HCT116 (cell line): Measurements from ENCODE around the gene TRIM59. TPM values are rescaled to one million over a fixed set of nuclear protein-coding genes. Genes with fewer than 3 reads are reported as not detected.
"Not testable (repeated sequence)": the region's sequence is repeated elsewhere in the genome, so short reads cannot be mapped to it uniquely, and the experiment has no call there.

Source experiments
- ATAC-seq: fragments of 200-7000 bp; cut with Tn5 transposase; 2 replicates; pipeline ENCODE4 v1.9.1; 2020; ENCODE audit warnings: mild to moderate bottlenecking, moderate library complexity
- BruUV-seq: library from RNA; stranded (reverse); fragments of 400-500 nt; replicated peaks from 2 replicates; lab custom pipeline; 2021; lab: Mats Ljungman, UMichigan
- CTCF ChIA-PET: fragments of 300-600 bp; sonication (Branson Sonifier 250); formaldehyde crosslinking; loops from one replicate; lab custom pipeline; 2021; ENCODE audit warnings: antibody characterized with exemption; lab: Charles Lee
- POLR2A ChIA-PET: fragments of 300-600, 350-600 bp; sonication (Branson Sonifier 250); formaldehyde crosslinking; loops from one replicate; lab custom pipeline; 2021; ENCODE audit warnings: antibody characterized with exemption; lab: Charles Lee
- RAD21 ChIA-PET, 2 experiments: fragments of 300-600 bp; sonication (Branson Sonifier 250); formaldehyde crosslinking; loops; one replicate each; lab custom pipeline; 2023; ENCODE audit warnings: low total read pairs in 2 of 2; ENCODE audit not compliant: uncharacterized antibody in 2 of 2, unreplicated experiment in 2 of 2, low non-redundant PET in 1 of 2; lab: Charles Lee
- DNase-seq: peaks from one replicate; pipeline ENCODE4 v3.0.0-alpha.2; 2010; ENCODE audit warnings: low read depth, low spot score
- H2AFZ ChIP-seq: fragments of 200-600 bp; shearing (Covaris generic), sonication (generic); 2 replicates; pipeline ENCODE4 v1.6.1; 2017; ENCODE audit warnings: low read depth, mixed run types, mixed read lengths, antibody characterized with exemption, low read length; ENCODE audit not compliant: poor library complexity, severe bottlenecking
- H3K27ac ChIP-seq: 2 replicates; pipeline ENCODE4 v1.5.1; 2012; ENCODE audit warnings: low read depth, low read length
- H3K27me3 ChIP-seq: fragments of 200-600 bp; sonication (generic); 2 replicates; pipeline ENCODE4 v1.6.1; 2016; ENCODE audit warnings: mixed run types, low read length, mixed read lengths; ENCODE audit not compliant: insufficient read depth
- H3K36me3 ChIP-seq, 2 experiments: fragments of 200-500 bp in 1 of 2; fragments of 200-600 bp in 1 of 2; sonication (Bioruptor generic) in 1 of 2; sonication (generic) in 1 of 2; 2 replicates each; pipeline versions ENCODE4 v1.5.1 to v1.6.1; 2014 to 2016; ENCODE audit warnings: low read length in 2 of 2, inconsistent platforms in 1 of 2, mixed read lengths in 1 of 2, mixed run types in 1 of 2; ENCODE audit not compliant: insufficient read depth in 2 of 2, control insufficient read depth in 1 of 2
- H3K4me1 ChIP-seq, 2 experiments: fragments of 200-600 bp in 1 of 2; sonication (generic) in 1 of 2; 2 replicates each; pipeline versions ENCODE4 v1.5.1 to v1.6.1; 2012 to 2017; ENCODE audit warnings: low read length in 2 of 2, inconsistent platforms in 1 of 2, mild to moderate bottlenecking in 1 of 2, mixed read lengths in 1 of 2, mixed run types in 1 of 2, moderate library complexity in 1 of 2; ENCODE audit not compliant: insufficient read depth in 2 of 2, control insufficient read depth in 1 of 2
- H3K4me2 ChIP-seq: fragments of 200-600 bp; sonication (generic); 2 replicates; pipeline ENCODE4 v1.6.1; 2017; ENCODE audit warnings: mixed run types, low read length, mixed read lengths
- H3K4me3 ChIP-seq, 2 experiments: fragments of 200-600 bp in 1 of 2; sonication (generic) in 1 of 2; replicated peaks in 1 of 2; 2 replicates each; pipeline ENCODE4 v1.5.1; 2011 to 2016; ENCODE audit warnings: low read length in 2 of 2, control low read depth in 1 of 2, low read depth in 1 of 2, mild to moderate bottlenecking in 1 of 2, mixed read lengths in 1 of 2, mixed run types in 1 of 2
- H3K79me2 ChIP-seq: fragments of 200-600 bp; sonication (generic); 2 replicates; pipeline ENCODE4 v1.6.1; 2017; ENCODE audit warnings: mild to moderate bottlenecking, mixed run types, low read length, moderate library complexity, mixed read lengths; ENCODE audit not compliant: insufficient read depth
- H3K9ac ChIP-seq: fragments of 200-600 bp; sonication (generic); 2 replicates; pipeline ENCODE4 v1.6.1; 2016; ENCODE audit warnings: low read length, mixed read lengths
- H3K9me2 ChIP-seq: fragments of 200-600 bp; sonication (generic), shearing (Covaris generic); 2 replicates; pipeline ENCODE4 v1.6.1; 2017; ENCODE audit warnings: mixed run types, mild to moderate bottlenecking, moderate library complexity; ENCODE audit not compliant: insufficient read depth
- H3K9me3 ChIP-seq, 2 experiments: fragments of 200-500 bp in 1 of 2; fragments of 200-600 bp in 1 of 2; sonication (Bioruptor generic) in 1 of 2; sonication (generic) in 1 of 2; 2 replicates each; pipeline ENCODE4 v1.6.1; 2014 to 2017; ENCODE audit warnings: low read length in 2 of 2, mixed read lengths in 2 of 2, inconsistent platforms in 1 of 2, low read depth in 1 of 2, mild to moderate bottlenecking in 1 of 2, mixed run types in 1 of 2, moderate library complexity in 1 of 2; ENCODE audit not compliant: control insufficient read depth in 1 of 2, insufficient read depth in 1 of 2
- H4K20me1 ChIP-seq: fragments of 200-600 bp; sonication (generic), shearing (Covaris generic); 2 replicates; pipeline ENCODE4 v1.6.1; 2017; ENCODE audit warnings: mixed run types, mild to moderate bottlenecking, moderate library complexity; ENCODE audit not compliant: insufficient read depth
- intact Hi-C: fragments of 100-400 bp; cut with micrococcal nuclease; formaldehyde crosslinking; loops from 2 replicates; pipeline ENCODE4 v1.10.0; 2022
- total RNA-seq: library from RNA; stranded (reverse); gene quantifications from one replicate; pipeline ENCODE4 v1.2.1, GENCODE V29; 2021; ENCODE audit not compliant: unreplicated experiment
- TF ChIP-seq, protein P1 (sequence below), 3 experiments: fragments of 200-600 bp in 1 of 3; sonication (generic) in 1 of 3; IDR thresholded peaks in 2 of 3; conservative IDR thresholded peaks in 1 of 3; 2 replicates each; pipeline ENCODE4 v1.5.1; 2012 to 2017; ENCODE audit warnings: low read depth in 2 of 3, low read length in 2 of 3, antibody characterized with exemption in 1 of 3, borderline replicate concordance in 1 of 3, control low read depth in 1 of 3, mild to moderate bottlenecking in 1 of 3, mixed read lengths in 1 of 3, mixed run types in 1 of 3, moderate library complexity in 1 of 3; ENCODE audit not compliant: insufficient read depth in 1 of 3

TRIM59 gene
- total RNA-seq, 1 experiment from 2014 or later, result 41.6 TPM

DNA sequence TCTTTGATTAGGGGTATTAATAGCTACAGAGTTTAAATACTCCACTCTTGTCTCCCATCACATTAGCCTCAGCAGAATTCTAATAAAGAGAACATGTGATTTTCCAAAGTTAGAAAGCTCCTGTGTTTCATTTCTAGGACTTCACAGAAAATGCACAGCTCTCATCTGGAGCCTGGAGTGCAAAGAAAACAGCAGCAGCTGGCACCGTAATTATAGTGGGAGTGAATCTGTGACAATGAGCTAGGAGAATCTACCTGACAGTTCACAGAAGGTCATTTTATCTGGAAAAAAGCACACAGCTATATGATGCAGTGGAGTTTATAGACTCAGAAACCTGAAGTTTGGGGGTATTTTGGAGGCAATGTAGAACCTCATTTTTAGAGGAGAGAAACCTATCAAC lies 5.4 kb upstream of the TRIM59 start:
- no peak overlapping the region for H2AFZ ChIP-seq
- H3K4me1 ChIP-seq, result peaks cover 2 to 11% of the 10 kb centered on the region in 2 experiments; a peak in 3 of 4 replicates
- no peaks in the 10 kb centered on the region for H3K27me3 ChIP-seq
- TF ChIP-seq, protein P1, sequence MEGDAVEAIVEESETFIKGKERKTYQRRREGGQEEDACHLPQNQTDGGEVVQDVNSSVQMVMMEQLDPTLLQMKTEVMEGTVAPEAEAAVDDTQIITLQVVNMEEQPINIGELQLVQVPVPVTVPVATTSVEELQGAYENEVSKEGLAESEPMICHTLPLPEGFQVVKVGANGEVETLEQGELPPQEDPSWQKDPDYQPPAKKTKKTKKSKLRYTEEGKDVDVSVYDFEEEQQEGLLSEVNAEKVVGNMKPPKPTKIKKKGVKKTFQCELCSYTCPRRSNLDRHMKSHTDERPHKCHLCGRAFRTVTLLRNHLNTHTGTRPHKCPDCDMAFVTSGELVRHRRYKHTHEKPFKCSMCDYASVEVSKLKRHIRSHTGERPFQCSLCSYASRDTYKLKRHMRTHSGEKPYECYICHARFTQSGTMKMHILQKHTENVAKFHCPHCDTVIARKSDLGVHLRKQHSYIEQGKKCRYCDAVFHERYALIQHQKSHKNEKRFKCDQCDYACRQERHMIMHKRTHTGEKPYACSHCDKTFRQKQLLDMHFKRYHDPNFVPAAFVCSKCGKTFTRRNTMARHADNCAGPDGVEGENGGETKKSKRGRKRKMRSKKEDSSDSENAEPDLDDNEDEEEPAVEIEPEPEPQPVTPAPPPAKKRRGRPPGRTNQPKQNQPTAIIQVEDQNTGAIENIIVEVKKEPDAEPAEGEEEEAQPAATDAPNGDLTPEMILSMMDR (IDR thresholded peaks at IDR 0.05 in 2 of 3, conservative IDR thresholded peaks at IDR 0.05 in 1 of 3; ENCODE audit: borderline replicate concordance in 1 of 3, insufficient read depth in 1 of 3, low read depth in 2 of 3, low read length in 2 of 3), result no peak
- POLR2A ChIA-PET, result no interaction called here
- ATAC-seq, result no peak
- no peak overlapping the region for H3K9ac ChIP-seq
- RAD21 ChIA-PET, result no interaction called here
- CTCF ChIA-PET, result no interaction called here
- H3K9me2 ChIP-seq, result no peaks in the 10 kb centered on the region
- H4K20me1 ChIP-seq, result no peaks in the 10 kb centered on the region
- no peaks in the 10 kb centered on the region for H3K79me2 ChIP-seq
- H3K4me3 ChIP-seq, result no peak overlapping the region
- H3K27ac ChIP-seq, result no peak overlapping the region
- no peak for DNase-seq
- H3K9me3 ChIP-seq, result no peaks in the 10 kb centered on the region
- no peak overlapping the region for H3K4me2 ChIP-seq
- H3K36me3 ChIP-seq, result no peaks in the 10 kb centered on the region
- no TSS peak for BruUV-seq
- intact Hi-C loops, result no loop called here

DNA sequence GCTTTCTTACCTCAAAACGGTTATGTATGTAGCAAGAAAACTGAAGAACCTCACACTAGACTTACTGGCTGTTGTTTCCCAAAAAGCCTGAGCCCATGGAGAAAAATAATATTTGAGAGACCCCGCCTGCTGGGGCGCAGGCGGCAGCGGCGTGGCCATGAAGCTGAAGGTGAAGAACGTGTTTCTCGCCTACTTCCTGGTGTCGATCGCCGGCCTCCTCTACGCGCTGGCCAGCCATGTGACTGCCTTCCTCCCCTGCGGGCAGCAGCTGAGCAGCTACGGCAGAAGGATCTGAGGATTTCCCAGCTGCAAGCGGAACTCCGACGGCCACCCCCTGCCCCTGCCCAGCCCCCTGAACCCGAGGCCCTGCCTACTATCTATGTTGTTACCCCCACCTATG lies 2.7 kb upstream of the TRIM59 start:
- H4K20me1 ChIP-seq, H3K9me2 ChIP-seq, H3K4me2 ChIP-seq, H3K4me3 ChIP-seq, H3K9me3 ChIP-seq, BruUV-seq, CTCF ChIA-PET, ATAC-seq, H3K9ac ChIP-seq, H3K36me3 ChIP-seq, DNase-seq, H3K27me3 ChIP-seq, POLR2A ChIA-PET, RAD21 ChIA-PET, H2AFZ ChIP-seq, H3K27ac ChIP-seq, intact Hi-C loops: not testable (repeated sequence)
- H3K4me1 ChIP-seq, result peaks cover 8 to 27% of the 10 kb centered on the region in 2 experiments
- H3K79me2 ChIP-seq, result peaks cover 23% of the 10 kb centered on the region
